Panc1 (cell line): ENCODE data around the gene SHANK3. TPM values are rescaled to one million over a fixed set of nuclear protein-coding genes. Genes with fewer than 3 reads are reported as not detected.

Source experiments
- ATAC-seq: fragments of 200-7000 bp; cut with Tn5 transposase; 2 replicates; pipeline ENCODE4 v1.9.1; 2020; ENCODE audit warnings: mild to moderate bottlenecking, moderate library complexity
- BruUV-seq: library from RNA; stranded (reverse); fragments of 400-500 nt; replicated peaks from 2 replicates; lab custom pipeline; 2021; lab: Mats Ljungman, UMichigan
- CTCF ChIA-PET: fragments of 300-600 bp; sonication (Branson Sonifier 250); formaldehyde crosslinking; loops from one replicate; lab custom pipeline; 2022; ENCODE audit warnings: antibody characterized with exemption; lab: Charles Lee
- POLR2A ChIA-PET: fragments of 300-600 bp; sonication (Branson Sonifier 250); formaldehyde crosslinking; loops from one replicate; lab custom pipeline; 2022; ENCODE audit warnings: antibody characterized with exemption; lab: Charles Lee
- DNase-seq: peaks from one replicate; pipeline ENCODE4 v3.0.0-alpha.2; 2010; ENCODE audit warnings: low read depth, low spot score
- H3K27ac ChIP-seq: 2 replicates; pipeline ENCODE4 v1.5.1; 2011; ENCODE audit warnings: mild to moderate bottlenecking, low read length, inconsistent platforms
- H3K27me3 ChIP-seq: fragments of 200-500 bp; sonication (Bioruptor generic); 2 replicates; pipeline ENCODE4 v1.6.0; 2014; ENCODE audit warnings: low read length, inconsistent platforms; ENCODE audit not compliant: control insufficient read depth, insufficient read depth
- H3K36me3 ChIP-seq: fragments of 200-500 bp; sonication (Bioruptor generic); 2 replicates; pipeline ENCODE4 v1.5.1; 2014; ENCODE audit warnings: inconsistent platforms, mild to moderate bottlenecking, low read length, moderate library complexity; ENCODE audit not compliant: control insufficient read depth, insufficient read depth
- H3K4me1 ChIP-seq: 2 replicates; pipeline ENCODE4 v1.5.1; 2011; ENCODE audit warnings: inconsistent platforms, mild to moderate bottlenecking, low read length, moderate library complexity; ENCODE audit not compliant: control insufficient read depth, insufficient read depth
- H3K4me3 ChIP-seq, 2 experiments: 2 replicates each; pipeline ENCODE4 v1.5.1; 2011 to 2012; ENCODE audit warnings: low read depth in 2 of 2, low read length in 2 of 2, mild to moderate bottlenecking in 2 of 2, inconsistent platforms in 1 of 2, moderate library complexity in 1 of 2
- H3K9me3 ChIP-seq: fragments of 200-500 bp; sonication (Bioruptor generic); 2 replicates; pipeline ENCODE4 v1.5.1; 2014; ENCODE audit warnings: low read depth, mild to moderate bottlenecking, inconsistent platforms, low read length, moderate library complexity; ENCODE audit not compliant: control insufficient read depth, insufficient read depth
- POLR2AphosphoS5 ChIP-seq: IDR thresholded peaks from 2 replicates; pipeline ENCODE4 v1.6.1; 2012; ENCODE audit warnings: mild to moderate bottlenecking, low read depth, low read length, moderate library complexity
- SIN3A ChIP-seq: IDR thresholded peaks from 2 replicates; pipeline ENCODE4 v1.6.1; 2012; ENCODE audit warnings: low read depth, mild to moderate bottlenecking, low read length, moderate library complexity, borderline replicate concordance; ENCODE audit not compliant: insufficient read depth
- TCF7L2 ChIP-seq: IDR thresholded peaks from 2 replicates; pipeline ENCODE4 v1.6.1; 2011; ENCODE audit warnings: mild to moderate bottlenecking, low read depth, low read length, inconsistent platforms
- in situ Hi-C: cut with HindIII; loops from 2 replicates; pipeline ENCODE4 v1.10.0; 2016; ENCODE audit warnings: low sequenced_read_pairs, low pct_unique_long_range_greater_than_20kb
- intact Hi-C: fragments of 100-400 bp; cut with micrococcal nuclease; formaldehyde crosslinking; loops from one replicate; pipeline ENCODE4 v1.10.0; 2022; ENCODE audit not compliant: unreplicated experiment
- total RNA-seq: library from RNA; stranded (reverse); gene quantifications from one replicate; pipeline ENCODE4 v1.2.1, GENCODE V29; 2021; ENCODE audit not compliant: unreplicated experiment
- TF ChIP-seq, protein P1 (sequence below): fragments of 450-650 bp; IDR thresholded peaks from 2 replicates; pipeline ENCODE4 v1.5.1; 2017; ENCODE audit warnings: mild to moderate bottlenecking
- TF ChIP-seq, protein P2 (sequence below), 2 experiments: IDR thresholded peaks; 2 replicates each; pipeline ENCODE4 v1.6.1; 2011 to 2012; ENCODE audit warnings: low read depth in 2 of 2, control low read depth in 1 of 2, low read length in 1 of 2, mild to moderate bottlenecking in 1 of 2, moderate library complexity in 1 of 2; ENCODE audit not compliant: insufficient read depth in 1 of 2

The SHANK3 gene
- total RNA-seq, 1 experiment from 2014 or later: 7.6 TPM

DNA sequence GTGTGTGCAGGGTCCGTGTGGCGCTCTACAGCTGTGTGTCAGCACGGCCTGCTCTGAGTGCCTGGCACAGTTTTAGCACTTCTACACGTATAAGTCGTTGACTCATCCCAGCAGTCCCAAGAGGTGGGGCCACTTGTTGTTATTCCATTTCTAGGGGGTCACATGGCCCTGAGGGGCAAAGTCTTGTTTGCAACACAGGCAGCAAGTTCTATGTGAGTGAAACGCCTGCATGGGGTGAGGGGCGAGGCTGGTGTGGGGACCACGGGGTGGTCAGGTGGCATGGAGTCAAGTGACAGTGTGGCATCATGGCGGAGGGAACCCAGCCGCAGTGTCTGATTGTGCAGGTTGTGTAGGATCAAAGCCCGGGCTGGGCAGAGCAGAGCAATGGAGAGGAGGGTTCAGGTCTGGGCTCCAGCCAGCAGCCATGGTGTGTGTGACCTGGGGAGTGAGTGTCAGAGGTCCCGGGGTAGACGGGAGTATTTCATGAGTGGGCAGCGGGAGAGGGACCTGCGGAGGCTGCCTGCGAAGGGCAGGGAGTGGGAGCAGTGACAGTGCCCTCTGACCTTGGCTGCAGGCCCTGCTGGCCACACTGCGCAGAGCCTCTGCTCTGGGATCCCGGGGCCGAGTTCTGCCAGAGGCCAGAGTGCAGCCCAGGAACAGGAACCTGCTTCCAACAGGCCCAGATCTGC lies 27.9 kb downstream of the SHANK3 start:
- Histone ChIP-seq H3K4me3 (no peak overlapping the region), H3K4me1 (peaks cover 2% of the 10 kb centered on the region; the same call in 1 of the 2 replicates), H3K27me3 (no peaks in the 10 kb centered on the region), H3K36me3 (no peaks in the 10 kb centered on the region), H3K9me3 (no peaks in the 10 kb centered on the region), H3K27ac (no peak overlapping the region)
- DNase-seq: no peak
- CTCF ChIA-PET: no interaction called here
- intact Hi-C loops (no loop called here), in situ Hi-C loops (no loop called here)
- POLR2A ChIA-PET: no interaction called here
- TF ChIP-seq POLR2AphosphoS5: no peak
- TF ChIP-seq, protein P1, sequence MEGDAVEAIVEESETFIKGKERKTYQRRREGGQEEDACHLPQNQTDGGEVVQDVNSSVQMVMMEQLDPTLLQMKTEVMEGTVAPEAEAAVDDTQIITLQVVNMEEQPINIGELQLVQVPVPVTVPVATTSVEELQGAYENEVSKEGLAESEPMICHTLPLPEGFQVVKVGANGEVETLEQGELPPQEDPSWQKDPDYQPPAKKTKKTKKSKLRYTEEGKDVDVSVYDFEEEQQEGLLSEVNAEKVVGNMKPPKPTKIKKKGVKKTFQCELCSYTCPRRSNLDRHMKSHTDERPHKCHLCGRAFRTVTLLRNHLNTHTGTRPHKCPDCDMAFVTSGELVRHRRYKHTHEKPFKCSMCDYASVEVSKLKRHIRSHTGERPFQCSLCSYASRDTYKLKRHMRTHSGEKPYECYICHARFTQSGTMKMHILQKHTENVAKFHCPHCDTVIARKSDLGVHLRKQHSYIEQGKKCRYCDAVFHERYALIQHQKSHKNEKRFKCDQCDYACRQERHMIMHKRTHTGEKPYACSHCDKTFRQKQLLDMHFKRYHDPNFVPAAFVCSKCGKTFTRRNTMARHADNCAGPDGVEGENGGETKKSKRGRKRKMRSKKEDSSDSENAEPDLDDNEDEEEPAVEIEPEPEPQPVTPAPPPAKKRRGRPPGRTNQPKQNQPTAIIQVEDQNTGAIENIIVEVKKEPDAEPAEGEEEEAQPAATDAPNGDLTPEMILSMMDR: no peak
- no peak for TF ChIP-seq SIN3A
- TF ChIP-seq, protein P2, sequence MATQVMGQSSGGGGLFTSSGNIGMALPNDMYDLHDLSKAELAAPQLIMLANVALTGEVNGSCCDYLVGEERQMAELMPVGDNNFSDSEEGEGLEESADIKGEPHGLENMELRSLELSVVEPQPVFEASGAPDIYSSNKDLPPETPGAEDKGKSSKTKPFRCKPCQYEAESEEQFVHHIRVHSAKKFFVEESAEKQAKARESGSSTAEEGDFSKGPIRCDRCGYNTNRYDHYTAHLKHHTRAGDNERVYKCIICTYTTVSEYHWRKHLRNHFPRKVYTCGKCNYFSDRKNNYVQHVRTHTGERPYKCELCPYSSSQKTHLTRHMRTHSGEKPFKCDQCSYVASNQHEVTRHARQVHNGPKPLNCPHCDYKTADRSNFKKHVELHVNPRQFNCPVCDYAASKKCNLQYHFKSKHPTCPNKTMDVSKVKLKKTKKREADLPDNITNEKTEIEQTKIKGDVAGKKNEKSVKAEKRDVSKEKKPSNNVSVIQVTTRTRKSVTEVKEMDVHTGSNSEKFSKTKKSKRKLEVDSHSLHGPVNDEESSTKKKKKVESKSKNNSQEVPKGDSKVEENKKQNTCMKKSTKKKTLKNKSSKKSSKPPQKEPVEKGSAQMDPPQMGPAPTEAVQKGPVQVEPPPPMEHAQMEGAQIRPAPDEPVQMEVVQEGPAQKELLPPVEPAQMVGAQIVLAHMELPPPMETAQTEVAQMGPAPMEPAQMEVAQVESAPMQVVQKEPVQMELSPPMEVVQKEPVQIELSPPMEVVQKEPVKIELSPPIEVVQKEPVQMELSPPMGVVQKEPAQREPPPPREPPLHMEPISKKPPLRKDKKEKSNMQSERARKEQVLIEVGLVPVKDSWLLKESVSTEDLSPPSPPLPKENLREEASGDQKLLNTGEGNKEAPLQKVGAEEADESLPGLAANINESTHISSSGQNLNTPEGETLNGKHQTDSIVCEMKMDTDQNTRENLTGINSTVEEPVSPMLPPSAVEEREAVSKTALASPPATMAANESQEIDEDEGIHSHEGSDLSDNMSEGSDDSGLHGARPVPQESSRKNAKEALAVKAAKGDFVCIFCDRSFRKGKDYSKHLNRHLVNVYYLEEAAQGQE (IDR thresholded peaks at IDR 0.05; ENCODE audit: insufficient read depth in 1 of 2, low read depth in 2 of 2, low read length in 1 of 2): no peak
- TF ChIP-seq TCF7L2: no peak
- BruUV-seq: no TSS peak
- no peak for ATAC-seq

DNA sequence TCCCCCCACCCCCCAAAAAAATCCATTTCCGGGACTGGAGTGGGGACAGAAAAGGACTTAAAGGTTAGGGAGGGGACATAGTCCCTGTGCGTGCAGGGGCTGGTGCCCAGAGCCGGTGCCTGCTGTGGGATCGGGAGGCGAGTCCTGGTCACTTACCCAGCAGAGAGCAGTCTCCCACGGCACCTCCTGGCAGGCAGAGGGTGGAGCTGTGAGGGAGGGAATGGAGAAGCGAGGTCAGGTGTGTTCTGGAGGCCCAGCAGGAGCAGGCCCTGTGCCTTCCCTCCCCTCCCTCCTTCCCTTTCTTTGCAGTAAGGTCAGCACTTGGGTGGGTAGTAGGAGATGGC lies 28.4 kb downstream of the SHANK3 start:
- H3K4me1 ChIP-seq: peaks cover 2% of the 10 kb centered on the region; the same call in 1 of the 2 replicates
- no TSS peak for BruUV-seq
- intact Hi-C loops (no loop called here), in situ Hi-C loops (no loop called here)
- DNase-seq (no peak), ATAC-seq (no peak)
- no peak overlapping the region for H3K27ac ChIP-seq
- TF ChIP-seq, protein P1: no peak
- TF ChIP-seq TCF7L2 (no peak), SIN3A (no peak), POLR2AphosphoS5 (no peak)
- TF ChIP-seq, protein P2 (IDR thresholded peaks at IDR 0.05; ENCODE audit: insufficient read depth in 1 of 2, low read depth in 2 of 2, low read length in 1 of 2): no peak
- no peaks in the 10 kb centered on the region for H3K27me3 ChIP-seq
- H3K9me3 ChIP-seq: no peaks in the 10 kb centered on the region
- POLR2A ChIA-PET: no interaction called here
- CTCF ChIA-PET: no interaction called here
- no peaks in the 10 kb centered on the region for H3K36me3 ChIP-seq
- no peak overlapping the region for H3K4me3 ChIP-seq
